ENCODE results near the gene USP17L17. TPM values are rescaled to one million over a fixed set of nuclear protein-coding genes. Genes with fewer than 3 reads are reported as not detected.

The USP17L17 gene, protein sequence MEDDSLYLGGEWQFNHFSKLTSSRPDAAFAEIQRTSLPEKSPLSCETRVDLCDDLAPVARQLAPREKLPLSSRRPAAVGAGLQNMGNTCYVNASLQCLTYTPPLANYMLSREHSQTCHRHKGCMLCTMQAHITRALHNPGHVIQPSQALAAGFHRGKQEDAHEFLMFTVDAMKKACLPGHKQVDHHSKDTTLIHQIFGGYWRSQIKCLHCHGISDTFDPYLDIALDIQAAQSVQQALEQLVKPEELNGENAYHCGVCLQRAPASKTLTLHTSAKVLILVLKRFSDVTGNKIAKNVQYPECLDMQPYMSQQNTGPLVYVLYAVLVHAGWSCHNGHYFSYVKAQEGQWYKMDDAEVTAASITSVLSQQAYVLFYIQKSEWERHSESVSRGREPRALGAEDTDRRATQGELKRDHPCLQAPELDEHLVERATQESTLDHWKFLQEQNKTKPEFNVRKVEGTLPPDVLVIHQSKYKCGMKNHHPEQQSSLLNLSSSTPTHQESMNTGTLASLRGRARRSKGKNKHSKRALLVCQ
- total RNA-seq = not detected in 2 replicates

DNA sequence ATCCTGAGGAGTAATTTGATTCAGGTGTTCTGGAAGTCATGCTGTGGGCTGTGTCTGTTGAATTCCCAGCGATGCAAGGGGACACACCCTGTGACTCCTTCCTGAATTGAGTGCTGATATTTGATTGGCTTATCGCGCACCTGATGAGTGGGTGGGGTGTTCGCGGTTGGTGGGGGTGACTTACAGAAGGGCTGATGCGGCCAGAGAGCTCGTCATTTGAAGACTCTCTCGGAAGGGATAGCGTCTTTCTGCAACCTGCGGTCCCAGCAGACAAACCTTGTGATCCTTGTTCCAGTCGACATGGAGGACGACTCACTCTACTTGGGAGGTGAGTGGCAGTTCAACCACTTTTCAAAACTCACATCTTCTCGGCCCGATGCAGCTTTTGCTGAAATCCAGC, at the start of gene USP17L17:
Gene USP17L17 (plus strand): TSS at position 301 of the 400 bp plus-strand sequence. CDS start 0 bp downstream, at position 301.

GRCh38 chr4:9210357-9210756, 33.3 kb upstream of the USP17L17 start, which contains the start of gene USP17L10:
USP17L10 (plus strand) TSS chr4:9210657; CDS start chr4:9210657, 0 bp downstream.

DNA sequence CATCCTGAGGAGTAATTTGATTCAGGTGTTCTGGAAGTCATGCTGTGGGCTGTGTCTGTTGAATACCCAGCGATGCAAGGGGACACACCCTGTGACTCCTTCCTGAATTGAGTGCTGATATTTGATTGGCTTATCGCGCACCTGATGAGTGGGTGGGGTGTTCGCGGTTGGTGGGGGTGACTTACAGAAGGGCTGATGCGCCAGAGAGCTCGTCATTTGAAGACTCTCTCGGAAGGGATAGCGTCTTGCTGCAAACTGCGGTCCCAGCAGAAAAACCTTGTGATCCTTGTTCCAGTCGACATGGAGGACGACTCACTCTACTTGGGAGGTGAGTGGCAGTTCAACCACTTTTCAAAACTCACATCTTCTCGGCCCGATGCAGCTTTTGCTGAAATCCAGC, 28.6 kb upstream of the USP17L17 start, which contains the start of gene USP17L11:
Gene USP17L11 (plus strand): TSS at position 301 of the 400 bp plus-strand sequence. CDS start 0 bp downstream, at position 301.

GRCh38 chr4:9219852-9220251, 23.8 kb upstream of the USP17L17 start, which contains the start of gene USP17L12:
USP17L12 (plus strand) TSS chr4:9220152; CDS start chr4:9220152, 0 bp downstream.

GRCh38 chr4:9224596-9224995, 19.1 kb upstream of the USP17L17 start, which contains the start of gene USP17L13:
USP17L13 (plus strand) TSS chr4:9224896; CDS start chr4:9224896, 0 bp downstream.

GRCh38 chr4:9234085-9234484, 9.6 kb upstream of the USP17L17 start, which contains the start of gene USP17L15:
USP17L15 (plus strand) TSS chr4:9234385; CDS start chr4:9234385, 0 bp downstream.

GRCh38 chr4:9247953-9248680, 4.4 kb downstream of the USP17L17 start, which contains the start of gene USP17L18:
USP17L18 (plus strand) TSS chr4:9248630; CDS start chr4:9248630, 0 bp downstream.

DNA sequence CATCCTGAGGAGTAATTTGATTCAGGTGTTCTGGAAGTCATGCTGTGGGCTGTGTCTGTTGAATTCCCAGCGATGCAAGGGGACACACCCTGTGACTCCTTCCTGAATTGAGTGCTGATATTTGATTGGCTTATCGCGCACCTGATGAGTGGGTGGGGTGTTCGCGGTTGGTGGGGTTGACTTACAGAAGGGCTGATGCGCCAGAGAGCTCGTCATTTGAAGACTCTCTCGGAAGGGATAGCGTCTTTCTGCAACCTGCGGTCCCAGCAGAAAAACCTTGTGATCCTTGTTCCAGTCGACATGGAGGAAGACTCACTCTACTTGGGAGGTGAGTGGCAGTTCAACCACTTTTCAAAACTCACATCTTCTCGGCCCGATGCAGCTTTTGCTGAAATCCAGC, 9.4 kb downstream of the USP17L17 start, which contains the start of gene USP17L19:
Gene USP17L19 (plus strand): TSS at position 301 of the 400 bp plus-strand sequence. CDS start 0 bp downstream, at position 301.

DNA sequence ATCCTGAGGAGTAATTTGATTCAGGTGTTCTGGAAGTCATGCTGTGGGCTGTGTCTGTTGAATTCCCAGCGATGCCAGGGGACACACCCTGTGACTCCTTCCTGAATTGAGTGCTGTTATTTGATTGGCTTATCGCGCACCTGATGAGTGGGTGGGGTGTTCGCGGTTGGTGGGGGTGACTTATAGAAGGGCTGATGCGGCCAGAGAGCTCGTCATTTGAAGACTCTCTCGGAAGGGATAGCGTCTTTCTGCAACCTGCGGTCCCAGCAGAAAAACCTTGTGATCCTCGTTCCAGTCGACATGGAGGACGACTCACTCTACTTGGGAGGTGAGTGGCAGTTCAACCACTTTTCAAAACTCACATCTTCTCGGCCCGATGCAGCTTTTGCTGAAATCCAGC, 14.1 kb downstream of the USP17L17 start, which contains the start of gene USP17L20:
Gene USP17L20 (plus strand): TSS at position 301 of the 400 bp plus-strand sequence. CDS start 0 bp downstream, at position 301.

GRCh38 chr4:9262572-9262971, 18.9 kb downstream of the USP17L17 start, which contains the start of gene USP17L21:
USP17L21 (plus strand) TSS chr4:9262872; CDS start chr4:9262872, 0 bp downstream.

DNA sequence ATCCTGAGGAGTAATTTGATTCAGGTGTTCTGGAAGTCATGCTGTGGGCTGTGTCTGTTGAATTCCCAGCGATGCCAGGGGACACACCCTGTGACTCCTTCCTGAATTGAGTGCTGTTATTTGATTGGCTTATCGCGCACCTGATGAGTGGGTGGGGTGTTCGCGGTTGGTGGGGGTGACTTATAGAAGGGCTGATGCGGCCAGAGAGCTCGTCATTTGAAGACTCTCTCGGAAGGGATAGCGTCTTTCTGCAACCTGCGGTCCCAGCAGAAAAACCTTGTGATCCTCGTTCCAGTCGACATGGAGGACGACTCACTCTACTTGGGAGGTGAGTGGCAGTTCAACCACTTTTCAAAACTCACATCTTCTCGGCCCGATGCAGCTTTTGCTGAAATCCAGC, 23.6 kb downstream of the USP17L17 start, which contains the start of gene USP17L22:
Gene USP17L22 (plus strand): TSS at position 301 of the 400 bp plus-strand sequence. CDS start 0 bp downstream, at position 301.

Other genes starting within 250 kb of the USP17L17 start
- gene FAM90A26, start 73.5 kb upstream of the USP17L17 start, total RNA-seq = not detected in 2 replicates
- not detected in 2 replicates for gene USP17L10, start 33.2 kb upstream of the USP17L17 start, total RNA-seq
- not detected in 2 replicates for gene USP17L11, start 28.5 kb upstream of the USP17L17 start, total RNA-seq
- not detected in 2 replicates for gene USP17L12, start 23.7 kb upstream of the USP17L17 start, total RNA-seq
- gene USP17L13, start 19.0 kb upstream of the USP17L17 start, total RNA-seq = not detected in 2 replicates
- not detected in 2 replicates for gene USP17L15, start 9.5 kb upstream of the USP17L17 start, total RNA-seq
- not detected in 2 replicates for gene USP17L18, start 4.8 kb downstream of the USP17L17 start, total RNA-seq
- gene USP17L19, start 9.5 kb downstream of the USP17L17 start, total RNA-seq = not detected in 2 replicates
- not detected in 2 replicates for gene USP17L20, start 14.2 kb downstream of the USP17L17 start, total RNA-seq
- gene USP17L21, start 19.0 kb downstream of the USP17L17 start, total RNA-seq = not detected in 2 replicates
- gene USP17L22, start 23.7 kb downstream of the USP17L17 start, total RNA-seq = not detected in 2 replicates
- not detected in 2 replicates for gene USP17L24, start 81.3 kb downstream of the USP17L17 start, total RNA-seq
- gene USP17L25, start 86.0 kb downstream of the USP17L17 start, total RNA-seq = not detected in 2 replicates
- gene USP17L26, start 90.8 kb downstream of the USP17L17 start, total RNA-seq = not detected in 2 replicates
- gene USP17L5, start 95.5 kb downstream of the USP17L17 start, total RNA-seq = not detected in 2 replicates
- gene USP17L27, start 100.3 kb downstream of the USP17L17 start, total RNA-seq = not detected in 2 replicates
- gene USP17L28, start 105.0 kb downstream of the USP17L17 start, total RNA-seq = not detected in 2 replicates
- gene USP17L29, start 109.8 kb downstream of the USP17L17 start, total RNA-seq = not detected in 2 replicates
- not detected in 2 replicates for gene USP17L30, start 119.2 kb downstream of the USP17L17 start, total RNA-seq
- gene DEFB131A, start 200.5 kb downstream of the USP17L17 start, total RNA-seq = not detected in 2 replicates

Measured in bronchus fibroblast of lung (primary cell).